NT2/D1 (cell line): ENCODE measurements around the gene ABCB11.

ENCODE experiments used
- YY1 ChIP-seq: IDR thresholded peaks from 2 replicates; pipeline ENCODE4 v1.6.1; 2011; ENCODE audit not compliant: insufficient read length, insufficient read depth
- ZNF274 ChIP-seq: IDR thresholded peaks from 2 replicates; pipeline ENCODE4 v1.6.1; 2011; ENCODE audit warnings: mild to moderate bottlenecking, low read depth, low read length

- TF ChIP-seq ZNF274 (no peak), YY1 (no peak)
Observed at GRCh38 chr2:168986398-168986943, 44.7 kb downstream of the ABCB11 start.
